ENCODE data around the gene RFX2.

DNA sequence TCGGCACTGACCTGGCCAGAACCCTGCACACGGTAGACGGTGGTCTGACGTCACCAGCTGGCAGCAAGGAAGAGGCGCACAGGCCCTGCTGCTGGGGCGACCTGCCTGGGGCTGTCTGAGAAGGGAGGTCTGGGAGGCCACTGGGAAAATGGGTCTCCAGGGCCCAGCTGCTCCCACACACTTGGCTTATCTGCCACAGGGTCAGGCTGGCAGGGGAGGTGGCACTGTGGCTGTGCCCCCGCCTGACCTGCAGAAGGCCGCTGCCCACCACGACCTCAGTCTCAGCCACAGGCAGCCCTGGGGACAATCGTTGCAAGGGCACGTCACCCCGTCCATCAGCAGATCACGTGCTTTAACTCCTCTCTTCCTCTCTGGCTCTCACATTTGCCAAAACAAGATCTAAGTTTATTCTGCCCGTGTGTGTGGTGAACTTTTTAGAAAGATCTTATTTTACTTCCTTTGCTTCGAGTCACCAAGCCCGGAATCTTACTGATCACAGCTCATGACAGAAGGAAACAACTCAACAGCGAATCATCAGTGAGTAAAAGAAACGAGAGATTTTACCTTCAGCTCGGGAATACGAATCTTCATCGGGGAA lies 87.1 kb downstream of the RFX2 start:
- TF ChIP-seq, protein P1, sequence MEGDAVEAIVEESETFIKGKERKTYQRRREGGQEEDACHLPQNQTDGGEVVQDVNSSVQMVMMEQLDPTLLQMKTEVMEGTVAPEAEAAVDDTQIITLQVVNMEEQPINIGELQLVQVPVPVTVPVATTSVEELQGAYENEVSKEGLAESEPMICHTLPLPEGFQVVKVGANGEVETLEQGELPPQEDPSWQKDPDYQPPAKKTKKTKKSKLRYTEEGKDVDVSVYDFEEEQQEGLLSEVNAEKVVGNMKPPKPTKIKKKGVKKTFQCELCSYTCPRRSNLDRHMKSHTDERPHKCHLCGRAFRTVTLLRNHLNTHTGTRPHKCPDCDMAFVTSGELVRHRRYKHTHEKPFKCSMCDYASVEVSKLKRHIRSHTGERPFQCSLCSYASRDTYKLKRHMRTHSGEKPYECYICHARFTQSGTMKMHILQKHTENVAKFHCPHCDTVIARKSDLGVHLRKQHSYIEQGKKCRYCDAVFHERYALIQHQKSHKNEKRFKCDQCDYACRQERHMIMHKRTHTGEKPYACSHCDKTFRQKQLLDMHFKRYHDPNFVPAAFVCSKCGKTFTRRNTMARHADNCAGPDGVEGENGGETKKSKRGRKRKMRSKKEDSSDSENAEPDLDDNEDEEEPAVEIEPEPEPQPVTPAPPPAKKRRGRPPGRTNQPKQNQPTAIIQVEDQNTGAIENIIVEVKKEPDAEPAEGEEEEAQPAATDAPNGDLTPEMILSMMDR (IDR thresholded peaks at IDR 0.05) = no peak
- no peak for TF ChIP-seq POLR2A (IDR thresholded peaks at IDR 0.05)

All from body of pancreas (tissue), 4 donors.